ENCODE measurements around the gene MBD3.

The MBD3 gene

GRCh38 chr19:1577929-1578618, 14.6 kb downstream of the MBD3 start:
- no peaks in the 10 kb centered on the region for H3K4me1 ChIP-seq (ENCODE audit: control insufficient read depth, insufficient read depth, low read length, unreplicated experiment)

GRCh38 chr19:1577090-1577928, 15.4 kb downstream of the MBD3 start:
- Histone ChIP-seq H3K4me3 (ENCODE audit: low read depth, low read length) (no peak overlapping the region), H3K79me2 (ENCODE audit: control insufficient read depth, insufficient read depth, low read length, unreplicated experiment) (no peaks in the 10 kb centered on the region), H3K4me1 (ENCODE audit: control insufficient read depth, insufficient read depth, low read length, unreplicated experiment) (no peaks in the 10 kb centered on the region), H3K36me3 (ENCODE audit: insufficient read depth, low read length) (no peaks in the 10 kb centered on the region), H2AFZ (ENCODE audit: low read length, unreplicated experiment) (no peak overlapping the region), H3K27me3 (ENCODE audit: insufficient read depth, low read length) (no peaks in the 10 kb centered on the region), H3K27ac (ENCODE audit: low read depth, low read length) (no peak overlapping the region)

More at GRCh38 chr19:1577929-1578618, 14.6 kb downstream of the MBD3 start:
- H3K27me3 ChIP-seq (ENCODE audit: insufficient read depth, low read length): no peaks in the 10 kb centered on the region
- no peak overlapping the region for H2AFZ ChIP-seq (ENCODE audit: low read length, unreplicated experiment)
- H3K36me3 ChIP-seq (ENCODE audit: insufficient read depth, low read length): no peaks in the 10 kb centered on the region
- no peak overlapping the region for H3K4me3 ChIP-seq (ENCODE audit: low read depth, low read length)
- no peaks in the 10 kb centered on the region for H3K79me2 ChIP-seq (ENCODE audit: control insufficient read depth, insufficient read depth, low read length, unreplicated experiment)
- no peak overlapping the region for H3K27ac ChIP-seq (ENCODE audit: low read depth, low read length)

GRCh38 chr19:1576242-1577089, 16.2 kb downstream of the MBD3 start:
- Histone ChIP-seq H2AFZ (ENCODE audit: low read length, unreplicated experiment) (no peak overlapping the region), H3K4me1 (ENCODE audit: control insufficient read depth, insufficient read depth, low read length, unreplicated experiment) (no peaks in the 10 kb centered on the region), H3K27me3 (ENCODE audit: insufficient read depth, low read length) (no peaks in the 10 kb centered on the region), H3K79me2 (ENCODE audit: control insufficient read depth, insufficient read depth, low read length, unreplicated experiment) (no peaks in the 10 kb centered on the region), H3K36me3 (ENCODE audit: insufficient read depth, low read length) (no peaks in the 10 kb centered on the region), H3K27ac (ENCODE audit: low read depth, low read length) (no peak overlapping the region), H3K4me3 (ENCODE audit: low read depth, low read length) (no peak overlapping the region)

GRCh38 chr19:1575323-1576241, 17.1 kb downstream of the MBD3 start:
- Histone ChIP-seq H3K4me3 (ENCODE audit: low read depth, low read length) (no peak overlapping the region), H3K4me1 (ENCODE audit: control insufficient read depth, insufficient read depth, low read length, unreplicated experiment) (no peaks in the 10 kb centered on the region), H2AFZ (ENCODE audit: low read length, unreplicated experiment) (no peak overlapping the region), H3K36me3 (ENCODE audit: insufficient read depth, low read length) (no peaks in the 10 kb centered on the region), H3K27ac (ENCODE audit: low read depth, low read length) (no peak overlapping the region), H3K27me3 (ENCODE audit: insufficient read depth, low read length) (no peaks in the 10 kb centered on the region), H3K79me2 (ENCODE audit: control insufficient read depth, insufficient read depth, low read length, unreplicated experiment) (no peaks in the 10 kb centered on the region)

- H3K27me3 ChIP-seq (ENCODE audit: insufficient read depth, low read length): no peaks in the 10 kb centered on the region
- no peak overlapping the region for H2AFZ ChIP-seq (ENCODE audit: low read length, unreplicated experiment)
- H3K4me3 ChIP-seq (ENCODE audit: low read depth, low read length): no peak overlapping the region
- no peaks in the 10 kb centered on the region for H3K36me3 ChIP-seq (ENCODE audit: insufficient read depth, low read length)
- no peak overlapping the region for H3K27ac ChIP-seq (ENCODE audit: low read depth, low read length)
- no peaks in the 10 kb centered on the region for H3K79me2 ChIP-seq (ENCODE audit: control insufficient read depth, insufficient read depth, low read length, unreplicated experiment)
- H3K4me1 ChIP-seq (ENCODE audit: control insufficient read depth, insufficient read depth, low read length, unreplicated experiment): no peaks in the 10 kb centered on the region
Measured at GRCh38 chr19:1574354-1575136, 18.1 kb downstream of the MBD3 start.

- Histone ChIP-seq H3K79me2 (ENCODE audit: control insufficient read depth, insufficient read depth, low read length, unreplicated experiment) (no peaks in the 10 kb centered on the region), H2AFZ (ENCODE audit: low read length, unreplicated experiment) (no peak overlapping the region), H3K27me3 (ENCODE audit: insufficient read depth, low read length) (no peaks in the 10 kb centered on the region), H3K36me3 (ENCODE audit: insufficient read depth, low read length) (no peaks in the 10 kb centered on the region), H3K27ac (ENCODE audit: low read depth, low read length) (no peak overlapping the region), H3K4me1 (ENCODE audit: control insufficient read depth, insufficient read depth, low read length, unreplicated experiment) (peaks cover 3% of the 10 kb centered on the region), H3K4me3 (ENCODE audit: low read depth, low read length) (no peak overlapping the region)
Measured at GRCh38 chr19:1572795-1573194, 19.9 kb downstream of the MBD3 start.

- peaks cover under 1% of the 10 kb centered on the region for H3K79me2 ChIP-seq (ENCODE audit: control insufficient read depth, insufficient read depth, low read length, unreplicated experiment)
- H3K27me3 ChIP-seq (ENCODE audit: insufficient read depth, low read length): no peaks in the 10 kb centered on the region
- no peaks in the 10 kb centered on the region for H3K36me3 ChIP-seq (ENCODE audit: insufficient read depth, low read length)
- H2AFZ ChIP-seq (ENCODE audit: low read length, unreplicated experiment): no peak overlapping the region
- H3K27ac ChIP-seq (ENCODE audit: low read depth, low read length): no peak overlapping the region
- peaks cover 3% of the 10 kb centered on the region for H3K4me1 ChIP-seq (ENCODE audit: control insufficient read depth, insufficient read depth, low read length, unreplicated experiment)
- H3K4me3 ChIP-seq (ENCODE audit: low read depth, low read length): no peak overlapping the region
Measured at GRCh38 chr19:1571358-1571757, 21.3 kb downstream of the MBD3 start.

- H3K79me2 ChIP-seq (ENCODE audit: control insufficient read depth, insufficient read depth, low read length, unreplicated experiment): peaks cover 6% of the 10 kb centered on the region
- H2AFZ ChIP-seq (ENCODE audit: low read length, unreplicated experiment): no peak overlapping the region
- no peaks in the 10 kb centered on the region for H3K27me3 ChIP-seq (ENCODE audit: insufficient read depth, low read length)
- no peak overlapping the region for H3K27ac ChIP-seq (ENCODE audit: low read depth, low read length)
- H3K4me3 ChIP-seq (ENCODE audit: low read depth, low read length): no peak overlapping the region
- H3K4me1 ChIP-seq (ENCODE audit: control insufficient read depth, insufficient read depth, low read length, unreplicated experiment): peaks cover 6% of the 10 kb centered on the region
- H3K36me3 ChIP-seq (ENCODE audit: insufficient read depth, low read length): no peaks in the 10 kb centered on the region
Measured at GRCh38 chr19:1570836-1571235, 21.8 kb downstream of the MBD3 start.

GRCh38 chr19:1569997-1570396, 22.7 kb downstream of the MBD3 start:
- no peaks in the 10 kb centered on the region for H3K36me3 ChIP-seq (ENCODE audit: insufficient read depth, low read length)
- no peaks in the 10 kb centered on the region for H3K27me3 ChIP-seq (ENCODE audit: insufficient read depth, low read length)
- no peak overlapping the region for H3K27ac ChIP-seq (ENCODE audit: low read depth, low read length)
- H3K4me3 ChIP-seq (ENCODE audit: low read depth, low read length): no peak overlapping the region
- H3K4me1 ChIP-seq (ENCODE audit: control insufficient read depth, insufficient read depth, low read length, unreplicated experiment): peaks cover 8% of the 10 kb centered on the region
- no peak overlapping the region for H2AFZ ChIP-seq (ENCODE audit: low read length, unreplicated experiment)
- peaks cover 11% of the 10 kb centered on the region for H3K79me2 ChIP-seq (ENCODE audit: control insufficient read depth, insufficient read depth, low read length, unreplicated experiment)
